Cortex of kidney (tissue), 1 donor: ENCODE data around the gene SHB.

Source experiments
- DNase-seq: peaks from one replicate; lab custom pipeline; 2025; lab: John Stamatoyannopoulos, UW

Gene SHB

DNA sequence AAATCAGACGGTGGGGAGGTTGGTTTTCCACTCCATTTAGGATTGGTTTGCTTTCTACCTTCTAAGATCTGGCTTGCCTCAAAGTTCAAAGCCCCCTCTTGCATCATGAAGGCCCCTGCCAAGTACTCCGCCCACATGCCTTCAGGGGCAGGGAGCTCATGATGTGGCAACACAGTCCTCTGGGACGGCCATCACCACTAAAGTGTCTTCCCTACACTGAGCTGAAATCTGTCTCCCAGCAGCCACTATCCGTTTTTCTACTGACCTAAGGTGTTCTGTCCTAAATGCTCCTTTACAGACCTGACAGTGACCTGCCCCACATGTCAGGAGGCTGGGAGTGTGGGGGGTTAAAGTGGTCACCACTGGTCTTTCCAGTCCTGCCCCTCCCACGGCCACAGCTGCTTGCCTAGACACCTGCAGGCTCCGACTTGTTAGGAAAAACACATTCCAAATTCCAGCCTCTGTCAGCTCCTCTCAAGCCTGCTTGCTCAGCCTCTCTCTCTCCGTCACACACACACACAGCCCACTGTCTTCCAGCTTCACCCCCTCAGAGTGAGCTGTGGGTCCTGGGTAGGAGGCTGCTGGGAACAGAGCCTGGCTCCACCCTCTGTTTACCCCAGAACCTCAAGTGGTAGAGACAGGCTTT, 44.9 kb downstream of the SHB start:
- DNase-seq, result no peak

DNA sequence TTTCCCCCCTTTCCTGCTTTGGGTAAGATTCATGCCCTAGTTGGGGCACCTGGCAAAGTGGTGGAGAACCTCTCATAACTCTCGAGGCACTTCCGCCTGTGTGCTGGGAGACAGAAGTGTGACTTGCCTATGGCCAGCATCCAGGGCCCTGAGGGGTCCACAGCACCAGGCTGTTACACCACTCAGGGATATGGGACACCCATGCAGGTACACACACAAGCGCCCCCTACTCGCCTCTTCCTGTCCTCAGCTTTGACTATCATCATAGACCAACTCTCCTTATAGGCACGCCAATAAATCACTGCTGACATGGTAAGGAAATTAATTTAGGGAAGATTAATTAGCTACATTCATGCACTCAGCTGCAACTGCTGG, 45.4 kb downstream of the SHB start:
- no peak for DNase-seq

DNA sequence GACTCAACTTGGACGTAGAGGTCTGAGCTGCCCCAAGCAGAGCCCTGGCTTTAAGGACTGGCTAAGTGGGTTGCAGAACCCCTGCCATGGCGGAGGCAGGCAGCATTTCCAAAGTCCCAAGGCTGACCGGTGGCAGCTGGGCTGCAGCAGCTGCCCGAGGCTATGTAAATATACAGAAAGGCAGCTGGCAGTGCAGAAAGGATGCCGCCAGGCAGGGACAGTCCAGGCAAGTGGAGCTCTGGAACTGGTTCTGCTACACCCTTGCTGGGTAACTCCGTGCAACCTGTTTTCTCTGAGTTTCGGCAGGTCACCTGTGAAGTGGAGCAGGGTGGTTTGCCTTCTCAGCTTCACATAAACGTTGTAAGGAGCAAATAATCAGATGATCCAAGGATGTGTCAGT, 46.0 kb downstream of the SHB start:
- DNase-seq, result no peak

DNA sequence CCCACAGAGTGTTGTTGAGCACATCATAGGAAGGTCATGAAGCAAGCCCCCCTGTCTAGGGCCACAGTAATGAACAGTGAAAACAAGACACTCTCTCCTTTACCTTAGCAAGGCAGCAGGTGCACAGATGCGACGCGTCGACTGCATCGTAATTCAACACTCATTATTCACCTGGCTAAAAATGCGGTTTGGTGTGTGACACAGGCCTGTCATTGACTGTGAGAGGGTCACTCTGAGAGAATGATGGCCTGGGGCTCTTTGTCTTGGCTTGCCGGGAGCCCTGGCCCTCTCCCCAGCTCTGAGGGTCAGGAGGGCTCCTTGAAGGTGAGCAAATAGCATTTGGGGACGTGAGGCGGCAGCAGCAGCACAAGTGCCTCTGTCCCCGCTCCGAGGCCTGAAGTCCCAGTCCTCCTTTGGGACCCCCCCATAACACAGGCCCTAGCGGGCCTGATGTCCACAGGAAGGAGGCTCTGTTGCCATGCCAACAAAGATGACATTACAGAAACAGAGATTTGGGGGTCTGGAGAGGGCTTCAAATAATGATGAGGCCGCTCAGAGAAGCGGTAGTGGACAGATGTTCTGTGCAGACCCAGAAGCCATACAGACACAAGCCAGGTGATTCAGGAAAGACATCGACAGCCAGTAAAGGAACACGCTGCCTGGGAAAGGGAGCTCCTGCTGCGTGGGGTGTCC, 46.7 kb downstream of the SHB start:
- no peak for DNase-seq

DNA sequence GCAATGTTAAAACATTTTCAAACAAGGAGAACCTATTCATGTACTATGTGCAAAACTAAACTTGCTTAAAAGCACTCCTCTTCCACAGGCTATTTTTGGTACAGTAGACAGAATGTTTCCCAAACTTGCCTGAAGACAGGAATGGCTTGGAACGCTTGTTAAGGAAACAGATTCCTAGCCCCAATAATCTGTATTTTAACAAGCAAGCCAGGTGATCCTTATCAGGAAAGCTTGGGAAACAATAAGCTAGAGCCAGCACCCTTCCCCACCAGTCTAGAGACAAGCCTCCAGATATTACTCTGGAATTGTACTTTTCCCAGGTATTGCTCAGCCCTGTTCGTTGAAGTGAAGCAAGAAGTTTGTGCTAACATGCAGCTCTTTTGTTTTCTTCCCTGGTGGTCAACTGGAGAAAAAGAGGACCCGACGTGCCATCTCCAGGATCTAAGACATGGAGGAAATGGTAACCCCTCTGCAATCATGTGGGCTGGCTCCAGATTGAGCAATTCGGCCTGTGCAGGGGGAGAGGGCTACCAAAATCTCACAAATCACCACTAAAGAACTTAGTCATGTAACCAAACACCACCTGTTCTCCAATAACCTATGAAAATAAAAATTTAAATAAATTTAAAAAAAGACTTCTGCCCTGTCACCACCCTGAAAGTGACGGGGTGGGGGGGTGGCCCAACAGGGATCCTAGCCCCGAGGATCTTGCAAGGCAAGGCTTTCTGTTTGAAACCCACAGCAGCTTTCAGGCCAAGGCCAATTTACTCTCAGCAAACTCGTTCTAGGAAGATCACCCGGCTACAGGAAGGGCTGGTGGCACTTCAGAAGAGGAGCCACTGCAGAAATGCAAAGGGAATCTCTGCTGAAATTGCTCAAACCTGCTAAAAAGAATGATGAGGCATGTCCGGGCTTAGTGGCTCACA, 48.6 kb downstream of the SHB start:
- no peak for DNase-seq

GRCh38 chr9:38019731-38020130, 49.3 kb downstream of the SHB start:
- DNase-seq, result no peak

- DNase-seq, result no peak
These were observed 49.9 kb downstream of the SHB start for GRCh38 chr9:38018958-38019602.

GRCh38 chr9:38018241-38018957, 50.6 kb downstream of the SHB start:
- DNase-seq, result no peak

GRCh38 chr9:38017885-38018186, 51.2 kb downstream of the SHB start:
- DNase-seq, result no peak

DNA sequence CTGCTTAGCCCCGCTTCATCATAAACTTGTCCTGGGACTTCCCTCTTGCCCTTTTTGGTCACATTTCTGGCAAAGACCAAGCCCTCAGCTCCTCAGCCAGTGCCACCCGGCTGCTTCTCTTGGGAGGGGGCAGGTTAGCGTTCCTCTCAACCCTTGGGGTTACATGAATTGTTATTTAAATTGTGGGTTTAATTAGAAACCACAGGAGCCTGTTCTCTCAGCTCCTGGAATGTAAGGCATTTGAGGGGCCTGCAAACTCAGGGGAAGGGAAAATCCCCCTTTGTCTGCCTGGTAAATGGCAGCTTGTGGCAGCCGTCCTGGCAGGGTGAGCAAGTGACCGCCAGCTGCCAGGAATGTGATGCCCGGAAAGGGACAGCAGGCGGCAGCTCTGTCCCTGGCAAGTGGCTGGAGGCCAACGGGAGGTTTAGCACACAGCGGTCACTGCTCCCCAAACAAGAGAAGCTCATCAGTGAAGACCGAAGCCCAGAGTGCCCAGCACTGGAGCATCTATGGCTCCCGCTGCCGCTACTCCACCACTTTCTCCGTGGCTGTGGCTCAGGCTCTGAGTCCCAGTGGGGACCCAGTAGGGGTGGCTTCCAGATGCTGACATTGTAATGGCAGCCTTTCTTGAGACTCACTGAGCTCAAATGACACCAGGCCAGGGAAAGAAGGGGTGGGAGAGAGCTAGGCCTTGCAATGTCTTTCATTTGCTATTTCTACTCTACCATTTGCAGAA, 51.7 kb downstream of the SHB start:
- no peak for DNase-seq

DNA sequence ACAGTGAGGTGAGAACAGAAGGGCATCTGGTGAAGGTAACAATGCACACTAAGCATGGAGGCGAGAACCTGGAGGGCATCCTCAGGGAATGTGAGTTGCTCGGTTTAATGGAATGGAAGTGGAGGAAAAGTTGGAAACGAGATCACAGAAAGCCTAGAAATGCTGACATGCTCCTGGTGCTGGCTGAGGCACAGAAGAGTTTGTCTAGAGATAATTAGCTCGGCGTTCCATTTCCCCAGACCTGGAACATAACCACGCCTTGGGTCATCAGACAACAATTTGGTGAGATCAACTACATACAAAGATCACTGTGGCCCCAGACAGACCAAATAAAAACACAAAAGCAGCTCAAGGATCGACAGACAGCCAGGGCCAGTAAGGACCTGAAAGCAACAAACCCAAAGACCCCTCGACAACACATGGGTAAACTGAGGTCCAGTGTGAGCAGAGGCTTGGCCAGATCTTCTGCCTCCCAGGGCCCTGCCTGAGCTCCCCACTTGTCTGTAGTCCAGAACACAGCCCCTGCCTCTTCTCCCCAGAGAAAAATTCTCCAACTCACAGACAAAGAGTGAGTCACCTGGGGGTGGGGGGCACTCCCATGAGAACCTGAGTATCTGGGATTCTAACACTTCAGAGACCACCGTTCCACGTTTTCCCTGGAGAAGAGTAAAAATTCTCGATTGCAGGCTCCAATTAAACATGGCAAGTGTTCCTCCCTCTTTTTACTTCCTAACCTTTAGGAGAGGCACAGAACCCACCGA, 52.5 kb downstream of the SHB start:
- DNase-seq, result no peak

DNA sequence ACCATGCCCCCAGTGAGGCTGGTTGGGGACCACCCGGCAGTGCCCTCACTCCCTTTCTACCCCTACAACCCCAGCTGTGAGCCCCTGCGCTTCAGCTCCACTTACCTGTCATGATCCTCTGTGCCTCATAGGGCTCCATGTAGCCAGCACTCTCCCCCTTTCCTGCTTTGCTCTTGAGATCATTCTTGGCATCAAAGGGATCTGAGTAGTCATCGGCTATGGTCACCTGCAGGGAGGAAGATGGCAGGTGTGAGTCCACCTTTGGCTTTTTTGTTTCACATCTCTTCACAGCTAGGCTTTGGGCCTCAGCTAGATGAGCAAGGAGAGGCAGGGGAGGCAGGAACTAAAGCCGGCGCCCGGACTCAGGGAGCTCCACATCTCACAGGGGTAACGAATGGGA, 53.1 kb downstream of the SHB start:
- no peak for DNase-seq

- DNase-seq, result no peak
These were observed 53.8 kb downstream of the SHB start for GRCh38 chr9:38015266-38015665.

DNA sequence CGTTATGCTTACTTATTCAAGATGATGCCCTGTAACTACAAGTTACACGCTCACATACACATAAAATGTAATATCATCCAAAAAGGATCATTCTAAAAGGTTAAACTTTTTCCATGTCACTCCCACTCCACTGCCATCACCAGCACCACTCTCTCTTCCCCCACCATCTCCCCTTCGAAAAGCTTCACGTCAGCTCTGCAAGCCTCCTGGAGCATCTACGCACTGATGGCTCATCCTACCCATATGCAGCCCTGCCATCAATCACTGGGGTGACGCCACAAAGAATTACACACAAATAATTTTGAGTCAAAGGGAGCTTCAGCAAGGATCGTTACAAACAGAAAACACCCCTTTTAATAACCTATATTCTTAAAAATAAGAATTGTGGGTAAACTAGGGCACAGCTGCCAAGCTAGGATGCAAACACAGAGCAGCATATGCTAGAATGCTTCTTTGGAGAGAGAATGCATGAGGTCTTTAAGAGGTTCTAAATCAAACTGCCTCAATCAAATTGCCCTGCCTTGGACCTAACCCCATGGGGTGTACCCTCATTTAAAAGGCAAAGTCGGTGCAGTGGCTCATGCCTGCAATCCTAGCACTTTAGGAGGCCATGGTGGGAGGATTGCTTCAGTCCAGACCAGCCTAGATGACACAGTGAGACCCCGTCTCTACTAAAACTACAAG, 56.1 kb downstream of the SHB start:
- no peak for DNase-seq

GRCh38 chr9:38011991-38012390, 57.0 kb downstream of the SHB start:
- no peak for DNase-seq

DNA sequence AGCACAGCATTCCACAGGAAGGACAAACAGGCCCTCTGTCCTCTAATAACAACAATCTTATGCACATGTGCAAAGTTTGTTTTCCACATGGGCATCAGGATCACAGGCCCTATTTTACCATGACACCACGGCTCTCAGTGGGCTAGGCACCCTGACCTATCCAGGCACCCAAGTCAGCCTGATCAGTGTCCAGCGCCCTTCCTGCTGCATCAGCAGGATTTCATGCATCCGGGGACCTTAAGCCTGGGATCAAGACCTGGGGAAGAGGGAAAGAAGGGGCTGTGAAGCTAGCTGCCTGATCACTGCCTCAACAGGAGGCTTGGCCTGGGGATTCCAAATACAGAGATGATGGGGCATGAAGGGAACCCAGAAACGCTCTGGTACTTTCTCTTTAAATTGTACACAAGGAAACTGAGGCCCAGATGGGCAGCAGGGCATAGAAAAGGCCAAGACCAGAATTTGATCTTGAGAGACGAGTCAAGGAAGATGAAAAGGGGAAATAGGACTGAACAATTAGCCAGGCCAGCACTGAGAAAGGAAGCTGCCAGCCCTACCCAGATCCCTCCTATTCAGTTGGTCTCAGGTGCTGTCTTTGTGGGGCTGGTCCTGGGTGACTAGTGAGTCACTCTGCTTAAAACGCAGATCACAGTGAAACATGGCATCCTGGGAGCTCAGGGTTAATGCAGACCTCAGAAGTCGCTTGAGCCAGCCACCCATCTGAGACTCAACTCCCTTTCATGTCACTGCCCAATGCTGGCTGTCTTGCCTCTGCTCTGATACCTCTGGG, 57.9 kb downstream of the SHB start:
- DNase-seq, result no peak

- DNase-seq, result no peak
These were observed 59.0 kb downstream of the SHB start for GRCh38 chr9:38009990-38010389.

DNA sequence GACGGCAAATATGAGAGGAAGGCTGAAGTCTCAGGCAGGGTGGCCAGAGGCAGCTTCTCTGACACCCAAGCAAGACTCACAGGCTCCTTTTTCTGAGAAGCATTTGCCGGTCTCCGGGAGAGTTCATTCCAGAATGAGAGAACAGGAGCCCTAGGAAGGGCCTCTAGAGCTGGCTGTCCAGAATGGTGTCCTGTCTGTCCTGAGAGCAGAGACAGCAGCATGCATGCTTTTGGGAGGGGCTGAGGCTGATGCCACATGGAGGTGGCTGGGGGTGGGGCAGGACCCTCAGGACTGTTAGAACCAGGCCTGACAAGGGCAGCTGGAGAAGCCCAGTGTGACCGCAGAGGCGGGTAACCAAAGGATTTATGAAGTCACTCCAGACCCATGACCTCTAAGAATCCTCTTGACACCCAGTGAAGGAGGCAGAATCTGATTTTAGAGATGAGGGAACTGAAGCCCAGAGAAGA, 60.0 kb downstream of the SHB start:
- no peak for DNase-seq
